ENCODE results near the gene SRPK3.
A peak's percentile ranks its signal among the peaks of the same experiment; 100 is the strongest.

Gene SRPK3

DNA sequence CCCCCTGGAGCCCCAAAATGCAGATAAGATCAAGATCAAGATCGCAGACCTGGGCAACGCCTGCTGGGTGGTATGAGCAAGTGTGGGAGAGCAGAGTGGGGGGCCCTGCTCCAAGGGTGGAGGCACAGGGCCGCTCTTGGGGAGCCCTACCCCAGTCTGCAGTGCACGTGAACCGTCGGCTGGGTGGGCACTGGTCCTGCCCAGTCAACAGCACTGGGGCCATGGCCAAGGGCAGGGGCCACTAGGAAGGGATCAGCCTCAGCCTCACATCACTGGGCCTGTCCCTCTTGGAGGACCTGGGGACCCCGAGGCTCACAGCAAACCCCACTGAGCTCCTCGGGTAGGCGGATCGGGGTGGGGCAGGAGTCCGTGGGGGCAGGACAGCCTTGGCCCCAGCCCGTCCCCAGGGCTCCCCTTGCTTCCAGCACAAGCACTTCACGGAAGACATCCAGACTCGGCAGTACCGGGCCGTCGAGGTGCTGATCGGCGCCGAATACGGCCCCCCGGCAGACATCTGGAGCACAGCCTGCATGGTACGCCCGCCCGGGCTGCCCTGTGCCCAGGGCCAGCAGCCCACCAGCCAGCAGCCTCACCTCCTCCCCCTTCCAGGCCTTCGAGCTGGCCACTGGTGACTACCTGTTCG lies 3.6 kb downstream of the SRPK3 start:
- no peak for DNase-seq (ENCODE audit: low spot score)

DNA sequence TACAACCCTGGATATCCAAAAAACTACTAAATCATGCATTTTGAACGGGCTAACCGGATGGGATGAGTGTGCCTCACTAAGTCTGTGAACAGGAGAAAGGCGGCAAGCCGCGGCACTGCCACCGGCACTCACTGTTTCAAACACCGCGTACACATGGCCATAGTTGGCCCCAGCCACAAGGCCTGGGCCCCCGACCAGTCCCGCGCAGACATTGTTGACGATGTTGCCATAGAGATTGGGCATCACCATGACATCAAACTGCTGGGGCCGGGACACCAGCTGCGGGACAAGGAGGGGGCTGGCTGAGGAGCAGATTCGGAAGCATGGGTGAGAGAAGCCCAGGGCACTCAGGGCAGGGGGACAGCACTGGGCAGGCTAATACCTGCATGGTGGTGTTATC lies 5.8 kb downstream of the SRPK3 start:
- DNase-seq (ENCODE audit: low spot score) = no peak

DNA sequence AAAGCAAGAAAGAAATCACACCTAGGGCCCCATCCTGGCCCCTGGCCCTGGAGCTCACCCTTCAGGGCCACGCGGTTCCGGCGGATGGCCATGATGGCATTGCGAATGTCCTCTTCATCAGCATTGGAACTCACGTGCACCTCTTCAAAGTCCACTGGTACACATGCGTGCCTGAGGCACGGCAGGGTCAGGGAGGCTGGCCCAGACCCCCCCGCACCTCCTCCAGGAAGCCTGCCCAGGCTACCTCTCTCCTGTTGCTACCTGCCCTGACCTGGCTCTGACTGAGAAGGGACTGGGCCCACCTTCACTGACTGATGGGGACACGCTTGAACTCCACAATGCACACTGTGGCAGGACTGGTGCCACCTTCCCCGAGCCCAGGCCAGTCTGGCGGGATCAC lies 8.8 kb downstream of the SRPK3 start:
- no peak for DNase-seq (ENCODE audit: low spot score)

DNA sequence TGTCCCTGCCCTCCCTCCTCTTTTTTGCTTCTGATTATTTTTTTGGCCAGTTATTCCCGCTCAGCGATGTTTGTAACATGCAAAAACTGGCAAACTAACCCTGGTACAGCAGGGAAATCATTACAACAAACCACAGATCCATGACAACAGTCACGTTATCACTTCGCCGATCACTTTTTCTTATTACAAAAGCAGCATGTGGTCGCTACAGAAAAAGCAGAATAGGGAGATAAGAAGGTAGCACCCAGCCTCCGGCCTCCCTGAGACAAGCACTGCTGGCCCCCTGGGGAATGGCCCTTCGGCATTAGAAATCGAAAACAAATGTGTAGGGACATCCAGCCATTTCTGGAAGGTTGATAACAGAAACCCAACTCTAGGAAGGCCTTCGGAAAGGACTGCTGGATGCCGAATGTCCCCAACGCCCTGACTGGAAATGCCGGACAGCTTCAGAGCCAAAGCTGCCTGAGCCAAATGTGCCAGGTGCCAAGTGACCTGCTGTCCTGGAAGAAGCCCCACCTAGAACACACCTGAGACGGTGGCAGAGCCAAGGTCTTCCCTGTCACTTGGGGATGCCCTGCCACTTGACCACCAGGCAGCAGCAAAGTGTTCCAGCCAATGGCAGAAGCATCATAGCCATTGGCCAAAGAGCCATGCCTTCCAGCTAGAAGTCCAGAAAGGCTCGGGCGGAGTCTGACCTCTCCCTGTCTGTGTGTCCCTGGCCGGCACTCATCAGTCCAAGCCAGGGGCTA lies 10.4 kb downstream of the SRPK3 start:
- DNase-seq (ENCODE audit: low spot score) = no peak

DNA sequence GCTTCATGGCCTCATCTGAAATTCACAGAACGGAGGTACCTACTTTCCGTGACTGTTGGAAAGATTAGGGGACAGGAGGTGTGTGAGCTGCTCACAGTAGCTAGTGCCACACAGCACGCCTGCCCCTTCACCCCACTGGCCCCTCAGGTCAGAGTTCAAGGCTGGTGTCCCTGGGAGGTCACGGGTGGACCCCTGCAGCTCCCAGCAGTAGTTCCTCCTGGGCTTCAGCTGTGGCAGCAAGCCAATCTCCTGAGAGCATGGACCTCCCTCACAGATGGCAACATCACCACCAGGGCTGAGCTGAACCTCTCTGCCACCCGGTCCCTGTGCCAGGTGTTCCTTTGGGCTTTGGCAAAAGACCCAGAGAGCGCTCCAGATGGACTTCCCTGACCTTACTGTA lies 11.5 kb downstream of the SRPK3 start:
- DNase-seq (ENCODE audit: low spot score) = no peak

DNA sequence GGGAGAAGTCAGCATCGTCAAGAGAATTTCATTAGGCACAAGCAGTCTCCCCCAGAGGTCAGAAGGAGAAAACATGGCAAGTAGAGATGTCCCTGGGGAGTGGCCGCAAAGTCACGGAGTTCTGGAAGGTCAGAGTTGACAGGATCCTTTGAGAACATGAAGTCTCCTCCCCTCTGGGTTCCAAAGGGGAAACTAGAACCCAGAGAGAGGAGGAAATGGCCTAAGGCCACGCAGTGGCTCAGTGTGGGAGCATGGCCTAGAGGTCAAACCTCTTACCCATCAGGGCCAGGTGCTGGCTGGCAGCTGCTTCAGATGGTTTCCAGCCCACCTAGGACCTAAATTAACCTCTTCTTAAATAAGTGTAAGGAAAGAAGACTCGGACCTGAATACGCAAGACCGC lies 12.4 kb downstream of the SRPK3 start:
- no peak for DNase-seq (ENCODE audit: low spot score)

DNA sequence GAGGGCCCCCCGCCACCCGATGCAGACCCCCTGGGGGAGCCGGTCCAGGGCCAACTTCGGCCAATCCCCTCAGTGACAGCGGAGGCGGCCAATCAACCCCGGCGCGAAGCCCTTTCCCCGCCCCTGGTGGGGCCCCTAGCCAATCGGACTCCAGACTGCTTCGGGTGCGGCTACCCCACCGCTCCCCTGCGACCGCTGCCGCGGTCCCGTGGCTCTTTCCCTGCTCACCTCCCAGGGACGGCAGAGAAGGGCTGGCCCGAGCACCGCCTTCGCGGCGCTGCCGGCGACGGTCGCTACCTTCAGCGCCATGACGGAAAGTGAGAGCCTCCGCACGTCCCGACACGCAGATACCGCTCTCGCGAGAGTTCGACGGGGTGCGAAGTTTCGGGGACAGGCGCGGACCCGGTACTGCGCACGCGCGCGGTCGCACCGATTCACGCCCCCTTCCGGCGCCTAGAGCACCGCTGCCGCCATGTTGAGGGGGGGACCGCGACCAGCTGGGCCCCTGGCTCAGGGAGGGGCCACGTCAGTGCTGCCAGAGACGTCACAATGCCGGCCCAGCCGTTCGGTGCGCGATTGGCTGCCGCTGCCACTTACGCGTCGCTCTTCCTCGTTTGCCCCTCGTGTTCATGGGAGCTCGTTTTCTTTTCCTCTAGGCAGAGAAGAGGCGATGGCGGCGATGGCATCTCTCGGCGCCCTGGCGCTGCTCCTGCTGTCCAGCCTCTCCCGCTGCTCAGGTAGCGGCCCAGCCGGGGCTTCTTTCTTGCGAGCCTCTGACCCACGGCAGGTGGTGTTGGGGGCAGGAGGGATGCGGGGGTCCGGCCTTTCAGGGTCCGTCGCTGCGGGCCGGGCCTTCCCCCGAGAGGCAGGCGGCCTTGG lies 13.4 kb downstream of the SRPK3 start, which contains the start of the genes IDH3G and SSR4:
IDH3G (minus strand) TSS at position 358 of the 879 bp plus-strand sequence; CDS start at position 309, 49 bp downstream.
SSR4 (plus strand) TSS at position 651 of the 879 bp plus-strand sequence; CDS start at position 671, 20 bp downstream.
- DNase-seq (ENCODE audit: low spot score) = peak; percentile 96

DNA sequence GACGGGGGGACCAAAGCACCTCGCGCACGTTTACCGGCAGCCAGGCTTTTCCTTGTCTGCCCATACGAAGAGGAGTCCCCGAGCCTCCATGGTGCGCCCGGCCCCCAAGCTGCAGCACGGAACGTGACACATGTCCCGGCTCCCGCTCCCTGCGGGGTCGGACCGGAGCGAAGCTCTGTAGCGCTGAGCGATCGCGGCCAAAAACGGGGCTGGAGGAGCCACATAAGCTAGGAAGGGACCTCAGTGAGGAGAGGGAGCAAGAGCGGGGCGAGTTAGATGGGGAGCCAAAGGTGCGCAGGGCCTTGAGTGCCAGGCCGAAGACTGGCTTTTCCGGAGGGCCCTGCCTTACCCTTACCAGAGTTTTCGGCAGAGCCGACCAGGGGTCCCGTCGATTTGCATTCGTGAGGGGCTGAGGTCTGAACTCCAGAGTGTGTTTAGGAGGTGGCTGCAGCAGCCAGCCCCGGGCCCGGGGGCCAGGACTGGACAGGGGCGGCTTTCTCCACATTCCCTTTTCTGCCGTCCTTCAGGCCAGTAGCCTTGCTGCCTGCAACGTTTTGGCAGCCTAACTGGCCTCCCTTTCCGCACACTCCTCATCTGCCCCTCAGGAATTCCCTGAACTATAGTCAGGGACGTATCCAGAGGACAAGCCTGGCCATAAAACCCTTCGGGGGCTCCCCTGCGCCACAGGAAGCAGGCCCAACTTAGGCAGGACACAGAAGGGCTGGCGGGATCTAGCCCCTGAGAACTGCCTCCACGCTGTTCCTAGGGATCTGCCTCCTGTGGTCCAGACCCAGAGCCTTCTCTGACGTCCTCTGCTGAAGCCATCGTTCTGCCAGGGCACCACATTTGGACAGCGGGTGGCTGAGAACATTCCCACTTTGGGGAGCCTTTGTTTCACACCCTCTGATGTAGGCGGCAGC lies 14.3 kb downstream of the SRPK3 start:
- peak; percentile 23 for DNase-seq (ENCODE audit: low spot score)

DNA sequence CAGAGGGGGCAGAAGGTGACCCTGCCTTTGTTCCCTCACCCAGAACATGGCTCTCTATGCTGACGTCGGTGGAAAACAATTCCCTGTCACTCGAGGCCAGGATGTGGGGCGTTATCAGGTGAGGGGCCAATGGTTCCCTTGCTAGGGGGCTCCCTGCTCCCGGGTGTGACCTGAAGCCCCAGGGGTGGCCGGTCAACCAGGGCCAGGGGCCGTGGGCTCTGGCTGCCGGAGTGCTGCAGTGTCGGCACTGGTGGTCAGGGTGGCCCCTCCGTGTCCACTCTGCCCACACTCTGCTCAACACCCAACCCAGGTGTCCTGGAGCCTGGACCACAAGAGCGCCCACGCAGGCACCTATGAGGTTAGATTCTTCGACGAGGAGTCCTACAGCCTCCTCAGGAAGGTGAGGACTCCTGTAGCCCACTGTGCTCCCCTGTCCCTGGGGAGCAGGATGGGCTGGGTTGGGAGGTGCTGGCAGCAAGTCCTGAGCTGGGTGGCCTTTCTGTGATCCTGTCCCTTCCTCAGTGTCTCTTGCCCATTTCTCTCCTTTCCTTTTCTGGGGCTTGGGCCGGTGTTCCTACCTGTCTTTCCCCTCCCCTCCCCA lies 16.7 kb downstream of the SRPK3 start:
- DNase-seq (ENCODE audit: low spot score) = no peak

DNA sequence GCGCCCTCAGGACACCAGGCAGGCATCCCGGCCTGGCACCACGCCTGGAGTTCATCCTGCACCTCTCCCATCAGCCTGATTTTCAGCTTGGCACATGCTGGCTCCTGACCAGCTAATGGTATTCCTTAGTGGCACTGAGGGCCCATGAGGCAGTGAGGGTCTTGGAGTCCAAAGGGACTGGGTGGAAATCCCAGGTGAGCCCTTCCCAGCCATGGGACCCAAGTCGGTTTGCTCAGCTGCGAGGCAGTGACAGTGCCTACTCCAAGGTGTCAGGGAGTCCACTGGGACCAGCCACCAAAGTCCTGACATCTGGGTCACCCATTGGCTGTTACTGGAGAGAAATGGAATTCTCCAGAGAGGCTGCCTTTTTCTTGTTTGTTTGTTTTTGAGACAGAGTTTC lies 18.5 kb downstream of the SRPK3 start:
- DNase-seq (ENCODE audit: low spot score) = no peak

DNA sequence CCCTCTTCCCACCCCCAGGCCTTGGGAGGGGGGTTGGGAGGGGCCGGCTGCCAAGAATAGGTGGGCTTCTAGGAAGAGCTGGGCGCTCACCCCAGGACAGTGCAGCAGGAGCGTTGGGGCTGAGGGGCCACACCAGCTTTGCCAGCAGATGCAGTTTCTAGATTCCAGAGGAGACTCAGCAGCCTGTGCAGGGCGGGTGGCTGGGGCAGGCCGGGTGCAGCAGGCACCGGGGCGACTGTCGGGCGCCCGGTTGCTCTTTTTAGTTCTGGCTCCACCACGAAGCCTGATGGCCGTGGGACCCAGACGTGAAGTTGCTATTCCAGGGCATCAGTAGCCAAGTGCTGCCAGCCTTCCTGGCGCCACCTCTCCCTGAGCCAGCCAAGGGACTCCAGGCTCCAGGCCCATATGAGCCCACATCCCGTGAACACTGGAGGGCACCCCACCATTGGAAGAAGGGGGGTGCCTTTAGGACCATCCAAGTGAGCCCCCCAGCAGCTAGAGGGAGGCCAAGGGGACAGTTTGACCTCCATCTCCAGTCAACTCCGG lies 19.4 kb downstream of the SRPK3 start:
- no peak for DNase-seq (ENCODE audit: low spot score)

DNA sequence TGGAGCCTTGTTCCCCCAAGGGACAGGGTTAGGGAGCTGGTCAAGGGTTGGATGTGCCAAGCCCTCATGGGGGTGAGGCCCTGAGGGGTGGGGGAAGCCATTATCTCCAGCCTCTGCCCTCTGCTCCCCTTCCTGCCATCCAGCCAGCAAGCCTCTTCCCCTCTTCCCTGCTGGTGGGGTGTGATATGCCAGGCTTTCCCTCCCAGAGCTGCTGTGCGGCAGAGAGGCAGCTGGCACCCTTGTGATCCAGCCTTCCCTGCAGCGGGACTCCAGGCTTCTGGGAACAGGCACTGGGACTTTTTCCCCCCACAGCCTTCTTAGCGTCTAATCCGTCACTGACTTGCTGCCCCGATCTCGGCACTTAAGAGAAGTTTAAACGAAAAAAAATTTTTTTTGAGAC lies 19.9 kb downstream of the SRPK3 start:
- no peak for DNase-seq (ENCODE audit: low spot score)

DNA sequence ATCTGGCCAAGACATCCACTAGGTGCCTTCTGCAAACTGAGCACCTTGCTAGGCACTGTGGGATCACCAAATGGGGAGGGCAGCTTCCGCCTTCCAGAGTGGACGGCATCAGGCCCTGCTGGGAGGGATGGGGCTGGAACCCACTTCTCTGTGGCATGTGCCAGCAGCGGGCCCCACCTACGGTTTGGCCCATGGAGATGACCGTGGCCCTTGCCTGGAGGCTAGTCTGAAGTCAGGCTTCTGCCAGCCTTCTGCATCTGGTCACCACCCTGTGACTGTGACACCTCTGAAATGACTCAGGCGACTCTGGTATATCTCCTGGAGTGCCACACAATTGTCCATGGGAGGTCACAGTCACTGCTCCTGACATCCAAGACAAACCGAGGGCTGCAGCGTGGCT lies 20.8 kb downstream of the SRPK3 start:
- no peak for DNase-seq (ENCODE audit: low spot score)

DNA sequence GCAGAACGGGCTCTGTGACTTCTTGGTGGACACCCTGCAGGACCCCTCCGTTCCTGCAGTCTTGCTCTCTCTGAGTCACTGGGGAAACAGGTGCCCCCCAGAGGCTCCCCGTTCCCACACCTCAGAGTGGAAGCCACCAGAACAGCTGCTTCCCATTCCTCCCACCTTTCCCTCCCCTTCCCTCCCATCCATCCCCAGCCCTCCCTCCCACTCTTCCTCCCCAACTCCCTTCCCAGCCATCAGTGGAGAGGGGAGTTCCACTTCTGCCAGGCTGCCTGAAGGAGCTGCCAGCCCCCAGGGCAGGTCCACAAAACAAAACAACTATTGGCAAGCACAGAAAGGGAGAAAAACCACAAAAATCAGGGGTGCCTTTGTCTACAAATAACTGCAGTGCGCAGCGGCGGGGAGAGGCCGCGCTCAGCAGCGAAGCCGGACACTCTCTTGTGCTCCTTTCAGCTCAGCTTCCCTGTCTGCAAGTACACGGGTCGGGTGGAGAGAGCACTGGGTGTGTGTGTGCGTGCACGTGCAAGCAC lies 21.7 kb downstream of the SRPK3 start:
- DNase-seq (ENCODE audit: low spot score) = no peak

DNA sequence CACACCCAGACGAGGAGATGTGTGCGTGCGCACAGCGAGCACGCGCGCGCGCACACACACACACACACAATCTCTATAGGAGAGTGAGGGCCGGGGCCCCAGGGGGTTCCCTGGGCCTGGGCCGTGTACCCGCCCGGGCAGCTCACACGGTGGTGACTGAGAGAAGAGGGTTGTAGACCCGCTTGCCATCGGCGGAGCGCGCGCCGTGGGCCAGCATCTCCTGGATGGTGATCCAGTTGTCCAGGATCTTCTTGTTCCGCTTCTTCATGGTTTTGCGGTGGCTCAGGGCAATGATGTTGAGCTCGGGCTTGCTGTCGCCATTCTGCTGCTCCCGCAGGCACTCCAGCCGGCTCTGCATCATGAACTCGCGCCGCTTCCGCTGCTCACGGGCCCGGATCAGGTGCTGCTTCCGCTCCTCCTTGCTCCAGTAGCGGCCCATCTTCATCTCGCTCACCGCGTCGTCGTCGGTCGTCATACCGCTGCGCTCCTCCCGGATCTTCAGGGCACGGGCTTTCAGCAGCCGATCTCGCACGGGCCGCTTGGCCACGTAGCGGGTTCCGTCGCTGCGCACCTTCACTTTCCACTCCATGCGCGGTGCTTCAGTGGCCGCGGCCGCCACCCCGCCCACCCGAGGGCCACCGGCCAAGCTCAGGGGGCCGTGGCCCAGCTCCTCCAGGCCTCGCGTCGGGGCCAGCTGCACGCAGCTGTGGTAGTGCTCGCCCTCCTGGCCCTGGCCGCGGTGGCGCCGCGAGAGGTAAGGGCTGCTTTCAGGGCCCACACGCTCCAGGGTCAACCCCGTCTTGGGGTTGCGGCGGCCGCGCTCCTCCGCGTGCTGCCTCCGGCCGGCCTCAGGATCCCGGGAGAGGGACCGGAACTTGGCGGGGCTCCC lies 22.6 kb downstream of the SRPK3 start:
- DNase-seq (ENCODE audit: low spot score) = no peak

DNA sequence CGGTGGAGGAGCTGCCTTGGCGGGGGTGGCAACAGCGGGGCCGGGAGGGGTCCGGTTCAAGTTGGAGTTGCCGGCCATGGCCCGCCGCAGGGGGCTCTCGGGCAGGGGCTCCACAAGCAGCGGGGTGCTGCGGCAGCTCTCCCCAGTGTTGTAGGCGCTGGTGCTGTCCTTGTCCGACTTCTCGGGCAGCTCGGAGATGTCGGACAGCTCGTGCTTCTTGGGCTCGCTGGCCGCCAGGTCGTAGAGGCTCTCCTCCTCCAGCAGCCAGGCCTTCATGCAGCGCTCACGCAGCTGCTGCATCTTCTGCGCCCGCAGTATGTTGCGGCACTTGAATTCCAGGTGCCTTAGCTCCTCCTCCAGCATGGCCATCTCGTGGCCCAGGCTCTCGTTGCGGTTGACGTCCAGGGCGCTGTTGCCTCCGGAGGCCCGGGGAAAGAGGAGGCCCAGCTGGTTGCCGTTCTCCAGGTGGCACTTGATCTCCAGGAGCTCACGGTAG lies 23.3 kb downstream of the SRPK3 start:
- no peak for DNase-seq (ENCODE audit: low spot score)

DNA sequence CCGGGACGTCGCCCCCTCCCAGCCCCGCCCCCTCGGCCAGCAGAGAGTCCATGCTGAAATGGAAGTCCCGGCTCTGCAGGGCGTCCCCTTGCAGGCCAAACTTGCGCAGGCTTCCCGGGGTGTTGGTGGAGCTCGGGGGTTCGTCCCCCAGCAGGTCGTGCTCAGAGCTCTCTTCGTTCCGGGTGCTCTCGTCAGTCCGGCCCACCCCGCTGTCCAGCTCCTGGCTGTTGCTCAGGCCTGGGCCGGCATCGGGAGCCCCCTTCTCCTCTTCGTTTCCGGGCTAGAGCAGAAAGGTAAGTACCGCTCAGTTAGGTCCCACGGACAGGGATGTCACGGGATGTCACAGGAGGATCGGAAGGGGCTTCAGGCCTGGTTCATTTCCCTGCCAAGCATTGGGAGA lies 23.8 kb downstream of the SRPK3 start:
- DNase-seq (ENCODE audit: low spot score) = no peak

DNA sequence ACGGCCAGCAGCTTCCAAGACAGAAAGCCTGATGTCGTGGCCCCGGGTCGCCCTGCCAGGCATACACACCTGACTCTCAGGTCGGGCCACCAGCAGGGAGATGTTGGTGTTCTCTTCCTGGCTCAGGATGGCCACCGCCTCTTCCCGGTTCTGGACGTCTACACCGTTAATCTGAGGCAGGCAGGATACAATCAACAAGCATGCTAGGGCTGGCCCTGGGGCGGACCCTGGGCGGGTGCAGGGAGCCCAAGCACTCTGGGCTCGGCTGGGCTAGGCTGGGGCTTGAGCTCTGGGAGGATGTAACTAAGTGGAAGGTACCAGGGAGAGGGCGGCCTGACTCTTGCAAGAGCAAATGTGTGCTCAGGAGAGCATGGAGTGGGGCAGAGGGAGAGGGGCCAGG lies 24.6 kb downstream of the SRPK3 start:
- DNase-seq (ENCODE audit: low spot score) = no peak

DNA sequence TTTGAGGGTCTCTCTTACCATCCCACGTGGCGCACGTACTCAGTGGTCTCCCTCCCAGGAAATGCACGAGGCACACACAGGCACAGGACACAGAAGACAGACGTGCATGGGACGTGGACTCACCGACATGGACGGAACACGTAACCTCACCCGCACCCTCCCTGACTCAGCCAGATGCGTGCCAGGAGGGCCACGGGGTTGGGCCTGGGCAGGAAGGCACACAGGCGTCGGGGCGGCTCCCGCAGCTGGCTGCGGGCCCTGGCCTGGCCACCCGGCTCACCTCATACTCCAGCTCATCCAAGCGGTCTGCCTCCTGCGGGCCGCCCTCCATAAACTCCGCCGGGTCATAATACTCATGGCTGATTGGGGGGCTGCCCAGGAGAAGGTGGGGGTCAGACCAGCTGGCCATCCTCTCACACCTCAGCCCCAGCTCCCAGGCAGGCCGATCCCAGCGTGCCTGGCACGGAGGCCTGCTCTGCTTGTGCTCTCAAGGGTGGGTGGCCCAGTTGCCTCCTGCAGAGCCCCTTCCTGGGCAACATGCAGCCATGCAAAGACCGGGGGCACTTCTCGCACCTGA lies 26.2 kb downstream of the SRPK3 start:
- no peak for DNase-seq (ENCODE audit: low spot score)

Measured in AG08395 (cell line).